GM18951 (cell line): ENCODE results near the gene CABP7.

ENCODE experiments used
- POLR2A ChIP-seq: IDR thresholded peaks from 4 replicates; pipeline ENCODE4 v1.6.1; 2011; ENCODE audit warnings: mild to moderate bottlenecking; ENCODE audit not compliant: insufficient read length, insufficient read depth; ENCODE audit errors: extremely low read depth
- in situ Hi-C: fragments of 300-500 bp; cut with MboI; formaldehyde crosslinking; loops from one replicate; pipeline ENCODE4 v1.12.0; 2022; ENCODE audit warnings: low sequenced_read_pairs, mixed read lengths, inconsistent platforms; ENCODE audit not compliant: unreplicated experiment

The CABP7 gene

DNA sequence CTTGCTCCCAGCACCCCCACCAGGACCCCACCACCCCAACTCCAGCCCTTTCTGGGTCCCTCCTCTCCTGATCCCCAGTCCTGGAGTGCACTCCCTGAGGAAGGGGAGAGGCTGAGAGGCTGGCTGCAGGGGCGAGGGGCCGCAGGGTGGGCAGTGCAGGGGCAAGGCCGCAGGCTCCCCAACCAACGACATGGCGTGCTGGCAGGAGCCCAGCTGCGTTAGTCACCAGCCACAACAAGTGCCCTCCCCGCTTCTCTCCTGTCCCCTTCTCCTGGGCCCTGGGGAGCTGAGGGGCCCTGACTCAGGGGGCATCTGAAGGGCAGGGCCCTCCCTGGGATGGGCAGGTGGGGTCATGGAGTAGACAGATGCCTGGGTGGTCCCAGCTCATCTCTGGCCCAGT is 2.3 kb downstream of the CABP7 start:
- TF ChIP-seq POLR2A, result no peak
- in situ Hi-C loops, result no loop called here

DNA sequence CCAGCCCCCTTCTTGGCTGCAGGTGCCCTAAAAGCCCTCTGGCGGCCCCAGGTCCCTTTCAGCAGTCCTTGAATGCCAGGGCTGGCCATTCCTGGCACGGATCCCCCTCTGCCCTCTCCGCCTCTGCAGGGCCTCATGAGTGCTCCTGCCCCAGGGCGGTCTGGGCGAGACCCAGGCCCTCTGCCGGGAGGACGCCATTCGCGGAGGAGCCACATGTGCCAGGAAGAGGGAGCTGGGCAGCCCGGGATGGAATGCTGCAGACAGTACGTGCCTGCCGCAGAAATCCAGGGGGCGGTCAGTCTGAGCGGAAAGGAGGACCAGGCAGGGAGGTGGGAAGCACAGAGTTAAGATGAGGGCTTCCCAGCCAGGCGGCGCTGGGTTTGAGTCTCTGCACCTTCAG is 2.8 kb downstream of the CABP7 start:
- no peak for TF ChIP-seq POLR2A

DNA sequence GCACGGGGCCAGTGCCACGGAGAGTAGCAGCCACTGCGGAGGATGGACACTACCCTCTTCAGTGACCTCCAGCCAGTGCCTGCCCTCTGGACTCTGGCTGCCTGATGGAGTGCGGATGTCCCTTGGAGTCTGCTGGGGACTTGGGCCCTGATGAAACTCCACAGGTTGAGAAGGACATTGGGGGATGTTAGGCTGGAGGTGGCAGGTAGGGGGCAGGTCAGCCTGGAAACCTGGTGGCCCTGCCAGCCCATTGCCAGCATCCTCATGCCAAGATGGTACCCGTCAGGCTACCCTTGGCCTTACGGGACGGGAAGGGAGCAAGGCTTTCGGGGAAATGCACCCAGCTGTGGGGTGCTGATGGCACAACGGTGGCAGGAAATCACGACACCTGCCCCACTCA is 4.0 kb downstream of the CABP7 start:
- no peak for TF ChIP-seq POLR2A
- in situ Hi-C loops, result no loop called here

More for the DNA sequence above, 2.8 kb downstream of the CABP7 start:
- in situ Hi-C loops, result no loop called here

DNA sequence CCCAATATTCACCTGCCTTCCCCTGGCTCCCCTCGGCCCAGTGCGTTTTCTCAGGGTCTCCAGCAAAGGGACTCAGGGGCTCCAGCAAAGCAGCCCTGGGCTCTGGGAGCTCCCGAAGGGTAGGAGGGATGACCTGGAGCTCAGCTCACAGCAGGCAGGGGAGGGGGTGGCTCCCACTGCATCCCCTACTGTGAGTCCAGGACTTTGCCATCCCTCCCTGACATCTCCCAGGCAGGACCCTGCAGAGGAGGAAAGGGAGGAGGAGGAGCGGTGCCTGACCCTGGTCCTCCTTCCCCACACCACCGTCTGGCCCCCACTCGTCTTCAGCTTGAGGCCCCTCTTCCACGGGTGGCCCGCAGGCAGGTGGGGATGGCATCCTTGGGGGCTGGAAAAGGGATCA is 5.0 kb downstream of the CABP7 start:
- no peak for TF ChIP-seq POLR2A
- in situ Hi-C loops, result no loop called here

DNA sequence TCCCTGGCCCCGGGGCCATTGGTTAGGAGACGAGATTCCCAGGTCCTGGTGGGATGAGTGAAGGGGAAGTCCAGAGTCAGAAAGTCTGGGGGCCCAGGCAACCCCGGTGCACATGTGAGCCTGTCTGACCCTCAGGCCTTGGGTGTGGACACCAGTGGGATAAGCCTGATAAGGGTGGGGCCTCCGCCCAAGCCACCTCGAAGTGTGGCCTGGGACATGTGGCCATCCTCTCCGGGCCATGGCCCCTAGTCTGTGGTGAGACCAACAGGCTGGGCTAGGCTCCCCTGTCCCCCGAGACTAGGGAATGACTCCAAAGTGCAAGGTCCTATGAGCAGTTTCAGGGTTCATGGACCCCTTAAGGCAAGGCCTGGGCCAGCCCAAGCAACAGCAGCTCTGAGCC is 6.3 kb downstream of the CABP7 start:
- in situ Hi-C loops, result no loop called here
- no peak for TF ChIP-seq POLR2A

DNA sequence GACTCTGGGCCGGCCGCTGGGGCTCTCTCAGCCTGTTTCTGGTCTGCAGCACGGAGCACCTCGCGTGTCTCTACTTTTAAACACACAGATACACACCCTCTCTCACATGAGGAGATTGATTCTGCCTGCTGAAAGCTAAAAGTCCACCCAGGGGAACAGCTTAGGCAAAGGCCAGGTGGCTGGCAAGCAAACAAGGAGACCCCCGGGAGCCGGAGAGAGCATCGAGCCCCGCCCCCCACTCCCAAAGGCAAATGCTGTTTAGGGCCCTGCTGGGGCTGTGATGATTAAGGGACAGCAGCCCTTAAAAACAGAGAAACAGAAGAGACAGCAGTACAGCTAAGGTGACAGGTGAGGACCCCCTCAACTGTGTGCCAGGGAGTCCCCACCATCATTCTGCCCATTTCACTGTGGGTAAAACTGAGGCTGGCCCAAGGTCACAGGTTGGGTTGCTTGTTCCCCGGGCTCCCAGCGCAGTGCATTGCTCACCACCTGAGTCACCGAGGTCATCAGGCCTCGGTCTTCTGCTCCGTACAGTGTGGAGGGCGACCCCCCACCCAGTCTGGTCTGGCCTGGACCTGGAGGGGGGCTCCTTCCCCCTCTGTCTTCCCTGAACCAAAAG is 6.8 kb downstream of the CABP7 start:
- no peak for TF ChIP-seq POLR2A
- in situ Hi-C loops, result no loop called here

DNA sequence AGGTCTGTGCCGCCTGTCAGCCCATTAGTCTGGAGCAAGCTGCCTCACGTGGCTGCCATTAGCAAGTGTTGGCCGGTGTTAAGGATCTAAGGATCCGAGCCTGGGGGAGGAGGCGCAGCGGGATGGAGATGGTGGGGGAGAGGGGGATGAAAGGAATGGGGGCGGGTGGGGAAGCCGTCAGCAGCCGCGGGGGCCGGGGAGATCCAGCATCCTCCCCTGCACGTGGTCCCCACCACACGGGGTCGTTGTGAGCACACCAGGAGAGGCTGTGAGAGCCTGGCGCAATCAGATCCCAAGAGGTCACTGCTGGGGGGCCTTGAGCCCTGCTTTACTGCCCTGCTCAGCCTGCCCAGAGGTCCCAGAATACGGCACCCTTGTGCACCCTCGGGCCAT is 7.3 kb downstream of the CABP7 start:
- in situ Hi-C loops, result no loop called here
- TF ChIP-seq POLR2A, result no peak

DNA sequence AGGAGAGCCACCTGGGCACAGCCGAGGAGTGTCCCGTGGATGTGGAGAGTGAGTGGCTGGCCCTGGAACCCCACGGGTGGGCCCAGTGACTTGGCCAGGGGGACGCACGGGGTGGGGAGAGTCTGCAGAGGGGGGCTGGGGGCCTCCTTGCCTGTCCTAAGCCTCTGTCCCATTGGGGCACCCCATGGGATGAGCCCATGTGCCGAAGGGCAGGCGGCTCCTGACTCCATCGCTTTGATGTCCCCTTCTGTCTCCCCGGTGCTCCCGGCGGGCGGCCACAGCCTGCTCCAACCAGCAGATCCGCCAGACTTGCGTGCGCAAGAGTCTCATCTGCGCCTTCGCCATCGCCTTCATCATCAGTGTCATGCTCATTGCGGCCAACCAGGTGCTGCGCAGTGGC is 9.4 kb downstream of the CABP7 start:
- in situ Hi-C loops, result no loop called here
- TF ChIP-seq POLR2A, result no peak

DNA sequence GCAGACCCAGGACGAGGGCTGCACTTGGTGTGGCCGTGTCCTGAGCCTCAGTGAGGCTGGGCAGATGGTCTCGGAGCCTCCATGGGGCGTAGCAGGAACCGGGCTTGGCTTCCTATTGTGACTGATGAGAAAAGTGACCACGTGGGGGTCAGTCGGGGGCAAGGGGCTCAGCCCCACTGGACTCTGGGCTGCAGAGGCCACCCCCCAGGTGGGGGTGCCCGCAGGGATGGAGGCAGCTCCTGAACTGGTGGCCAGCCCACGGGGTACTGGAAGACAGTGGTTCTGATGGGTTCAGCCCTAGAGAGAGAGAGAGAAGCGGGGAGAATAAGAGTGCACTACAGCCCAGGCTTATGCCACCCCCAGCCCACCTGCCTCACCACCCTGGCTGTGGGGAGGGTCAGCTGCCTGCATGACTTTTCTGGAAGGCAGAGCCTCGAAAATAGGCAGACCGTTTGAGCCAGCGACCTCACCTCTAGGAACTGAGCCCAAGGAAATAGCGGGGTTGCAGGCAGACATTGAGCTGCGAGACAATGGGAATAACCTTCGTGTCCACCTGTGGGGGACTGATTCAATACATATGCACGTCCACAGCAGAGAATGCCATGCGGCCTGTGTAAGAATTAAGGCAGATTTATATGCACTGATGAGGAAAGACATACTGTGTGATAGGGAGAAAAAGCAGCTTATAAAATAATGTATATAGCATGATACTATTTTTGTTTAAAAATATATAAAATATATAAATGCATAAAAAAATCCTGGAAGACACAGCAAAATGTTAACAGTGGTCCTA is 11.5 kb downstream of the CABP7 start:
- TF ChIP-seq POLR2A, result no peak
- in situ Hi-C loops, result no loop called here

DNA sequence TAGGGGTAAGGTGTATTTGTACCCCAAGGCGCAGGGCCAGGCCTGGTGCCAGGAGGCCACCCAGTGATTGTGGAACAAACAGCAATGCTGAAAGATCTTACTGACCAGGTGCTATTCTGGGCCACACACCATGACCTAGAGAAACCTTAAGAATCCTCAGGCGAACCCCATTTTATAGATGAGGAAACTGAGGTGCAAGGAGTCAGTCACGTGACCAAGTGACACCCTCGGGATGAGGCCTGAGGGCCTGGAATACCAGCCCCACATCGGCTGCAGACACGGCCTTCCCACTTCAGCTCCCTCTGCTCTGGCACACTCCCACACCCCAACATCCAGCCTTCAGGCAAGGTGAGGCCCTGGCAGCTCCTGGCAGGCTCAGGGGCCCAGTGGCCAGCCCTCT is 13.1 kb downstream of the CABP7 start:
- in situ Hi-C loops, result no loop called here
- no peak for TF ChIP-seq POLR2A

DNA sequence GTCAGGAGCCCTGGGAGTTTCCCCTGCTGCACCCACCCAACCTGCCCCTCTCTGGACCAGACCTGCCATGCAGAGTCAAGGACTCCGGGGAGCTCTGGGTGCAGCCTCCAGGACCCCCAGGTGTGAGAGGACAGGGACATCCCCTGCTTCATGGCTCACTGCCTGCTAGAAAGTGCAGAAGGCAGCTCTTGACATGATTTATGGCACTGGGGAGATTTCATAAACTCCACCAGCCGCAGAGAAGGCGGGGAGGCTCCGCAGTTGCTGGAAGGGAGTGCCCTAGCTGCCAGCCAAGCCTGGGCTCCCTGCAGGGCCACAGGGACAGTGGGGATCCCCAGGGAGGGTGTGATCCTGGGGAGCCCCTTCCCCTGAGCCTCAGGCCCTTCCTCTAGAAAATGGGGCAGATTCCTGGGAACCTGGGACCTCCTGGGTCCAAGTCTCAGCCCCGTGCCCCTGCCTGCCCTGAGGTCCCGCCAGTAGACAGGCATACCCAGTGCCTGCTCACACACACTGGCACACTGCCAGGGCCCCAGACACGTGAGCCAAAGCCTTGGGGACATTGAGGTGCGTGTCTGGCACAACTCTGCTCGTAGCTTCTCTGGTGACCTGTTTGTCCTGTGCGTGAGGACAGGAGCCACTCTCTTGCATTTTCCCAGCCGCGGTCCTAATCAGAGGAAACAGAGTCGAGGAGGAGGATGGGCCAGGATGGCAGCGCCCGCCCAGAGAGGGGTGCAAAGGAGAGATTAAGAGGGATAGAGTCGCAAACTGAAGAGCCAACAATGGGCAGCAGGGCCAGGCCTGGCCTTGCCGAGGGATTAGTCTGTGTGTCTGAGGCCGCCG is 13.8 kb downstream of the CABP7 start:
- TF ChIP-seq POLR2A, result no peak
- in situ Hi-C loops, result no loop called here

DNA sequence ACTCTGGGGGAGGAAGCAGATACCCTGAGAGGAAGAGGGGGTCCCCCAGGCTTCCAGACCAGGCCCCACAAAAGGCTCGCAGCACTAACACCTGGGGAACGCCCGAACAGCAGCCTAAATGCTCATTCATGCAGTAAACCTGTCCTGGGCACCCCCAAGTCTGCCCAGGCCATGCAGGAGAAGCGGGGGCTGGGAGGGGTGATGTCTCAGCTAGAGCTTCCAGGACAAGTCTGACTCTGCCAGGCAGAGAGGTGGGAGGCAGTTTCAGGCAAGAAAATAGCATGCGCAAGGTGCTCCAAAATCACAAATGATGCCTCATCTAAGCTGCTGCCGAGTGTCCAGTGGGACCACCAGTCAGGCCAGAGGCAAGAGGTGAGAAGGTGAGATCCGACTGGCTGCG is 14.6 kb downstream of the CABP7 start:
- in situ Hi-C loops, result no loop called here
- TF ChIP-seq POLR2A, result no peak

DNA sequence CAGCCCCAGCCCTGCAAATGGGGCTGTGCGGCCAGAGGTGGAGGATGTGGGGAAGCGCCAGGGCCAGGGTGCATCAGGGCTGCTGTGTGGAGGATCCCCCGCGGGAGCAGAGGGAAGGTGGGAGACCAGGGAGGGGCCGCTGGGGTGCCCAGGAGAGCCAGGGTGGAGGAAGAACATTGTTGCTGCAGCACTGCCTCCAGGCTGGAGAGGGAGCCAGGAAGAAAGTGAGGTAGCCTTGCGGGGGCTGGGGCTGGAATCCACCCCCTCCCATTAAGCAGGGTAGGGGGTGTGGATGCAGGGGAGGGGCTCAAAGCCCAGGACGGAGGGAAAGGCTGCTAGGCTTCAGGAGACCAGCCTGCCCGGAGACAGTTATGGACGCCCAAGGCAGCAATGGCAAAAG is 15.0 kb downstream of the CABP7 start:
- TF ChIP-seq POLR2A, result no peak
- in situ Hi-C loops, result no loop called here

DNA sequence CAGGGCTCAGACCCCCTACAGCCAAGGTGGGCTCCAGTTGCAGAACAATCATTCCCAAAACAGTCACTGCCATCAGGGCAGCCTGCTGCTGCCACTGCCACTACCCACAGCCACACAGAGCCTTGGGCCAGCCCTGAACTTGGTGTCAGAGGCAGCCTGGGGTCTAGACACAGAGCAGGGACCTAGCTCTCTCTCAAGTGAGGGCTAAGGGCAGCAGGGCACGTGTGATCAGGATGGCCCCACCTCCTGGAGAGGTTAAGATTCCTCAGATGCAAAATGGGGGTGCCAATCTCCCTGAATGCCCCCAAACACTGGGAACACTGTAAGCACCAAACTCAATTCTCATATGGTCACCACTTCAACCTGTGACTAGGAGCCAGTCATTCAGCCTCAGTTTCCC is 15.6 kb downstream of the CABP7 start:
- in situ Hi-C loops, result no loop called here

More for the DNA sequence above, 15.6 kb downstream of the CABP7 start:
- no peak for TF ChIP-seq POLR2A
